HepG2 (cell line): ENCODE measurements around the gene ZG16.

Experiments used
- HDAC1 ChIP-seq: sonication (generic); formaldehyde crosslinking; IDR thresholded peaks from 2 replicates; pipeline ENCODE4 v1.5.1; 2020; ENCODE audit warnings: mild to moderate bottlenecking, missing genetic modification reagents
- SETDB1 ChIP-seq: sonication (generic); formaldehyde crosslinking; IDR thresholded peaks from 2 replicates; pipeline ENCODE4 v1.5.1; 2020; ENCODE audit warnings: missing genetic modification reagents, mild to moderate bottlenecking, borderline replicate concordance
- ZNF292 ChIP-seq: sonication (generic); formaldehyde crosslinking; IDR thresholded peaks from 2 replicates; pipeline ENCODE4 v1.8.1; 2022; ENCODE audit warnings: mild to moderate bottlenecking, low read depth, missing genetic modification reagents, borderline replicate concordance
- TF ChIP-seq, protein P1 (sequence below): sonication (generic); formaldehyde crosslinking; IDR thresholded peaks from 2 replicates; pipeline ENCODE4 v1.5.0; 2020; ENCODE audit warnings: mild to moderate bottlenecking, missing genetic modification reagents, moderate library complexity

DNA sequence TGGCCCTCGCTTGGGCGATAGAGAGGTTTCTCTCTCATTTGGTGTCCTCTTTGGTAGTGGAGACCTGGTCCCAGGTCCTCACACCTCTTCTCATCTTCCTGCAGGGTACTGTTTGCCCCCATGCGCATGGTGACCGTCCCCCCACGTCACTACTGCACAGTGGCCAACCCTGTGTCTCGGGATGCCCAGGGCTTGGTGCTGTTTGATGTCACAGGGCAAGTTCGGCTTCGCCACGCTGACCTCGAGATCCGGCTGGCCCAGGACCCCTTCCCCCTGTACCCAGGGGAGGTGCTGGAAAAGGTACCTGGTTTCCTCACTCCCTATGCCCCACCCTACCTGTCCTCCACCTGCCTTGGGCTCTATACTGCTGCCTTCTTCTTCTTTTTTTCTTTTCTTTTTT is 52.7 kb downstream of the ZG16 start:
- TF ChIP-seq, protein P1, sequence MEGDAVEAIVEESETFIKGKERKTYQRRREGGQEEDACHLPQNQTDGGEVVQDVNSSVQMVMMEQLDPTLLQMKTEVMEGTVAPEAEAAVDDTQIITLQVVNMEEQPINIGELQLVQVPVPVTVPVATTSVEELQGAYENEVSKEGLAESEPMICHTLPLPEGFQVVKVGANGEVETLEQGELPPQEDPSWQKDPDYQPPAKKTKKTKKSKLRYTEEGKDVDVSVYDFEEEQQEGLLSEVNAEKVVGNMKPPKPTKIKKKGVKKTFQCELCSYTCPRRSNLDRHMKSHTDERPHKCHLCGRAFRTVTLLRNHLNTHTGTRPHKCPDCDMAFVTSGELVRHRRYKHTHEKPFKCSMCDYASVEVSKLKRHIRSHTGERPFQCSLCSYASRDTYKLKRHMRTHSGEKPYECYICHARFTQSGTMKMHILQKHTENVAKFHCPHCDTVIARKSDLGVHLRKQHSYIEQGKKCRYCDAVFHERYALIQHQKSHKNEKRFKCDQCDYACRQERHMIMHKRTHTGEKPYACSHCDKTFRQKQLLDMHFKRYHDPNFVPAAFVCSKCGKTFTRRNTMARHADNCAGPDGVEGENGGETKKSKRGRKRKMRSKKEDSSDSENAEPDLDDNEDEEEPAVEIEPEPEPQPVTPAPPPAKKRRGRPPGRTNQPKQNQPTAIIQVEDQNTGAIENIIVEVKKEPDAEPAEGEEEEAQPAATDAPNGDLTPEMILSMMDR (CRISPR knock-in tag): no peak
- no peak for TF ChIP-seq SETDB1 (CRISPR knock-in tag)
- no peak for TF ChIP-seq ZNF292 (CRISPR knock-in tag)
- no peak for TF ChIP-seq HDAC1 (CRISPR knock-in tag)
